Measurements from ENCODE around the gene CHRNA7. TPM values are rescaled to one million over a fixed set of nuclear protein-coding genes. Genes with fewer than 3 reads are reported as not detected.

Gene CHRNA7
- total and polyA plus RNA-seq, 2 of the 8 experiments (the other 6 are each of a cell fraction or from before 2014, with no cell fraction given) = 7.5 to 11.0 TPM

DNA sequence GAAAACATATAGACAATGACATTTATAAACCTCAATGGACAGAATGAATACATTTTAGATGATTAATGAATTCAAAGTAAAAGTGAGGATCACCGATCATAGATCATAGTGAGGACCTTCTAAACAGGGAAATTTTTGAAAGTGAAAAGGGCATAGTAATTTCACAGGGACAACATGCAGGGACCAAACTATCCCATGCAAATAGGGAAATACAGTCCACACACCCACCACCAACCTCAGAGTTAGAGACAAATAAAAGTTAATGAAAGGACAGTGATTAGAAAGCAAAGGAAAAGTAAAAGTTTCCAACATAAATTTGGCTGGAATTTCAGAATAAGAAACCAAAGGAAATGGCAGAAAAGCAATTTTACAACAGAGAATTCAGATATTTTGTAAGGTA, 15.4 kb upstream of the CHRNA7 start:
- FAIRE-seq = no peak
- Histone ChIP-seq H4K91ac (replicated peaks; ENCODE audit: insufficient read length, low read length) (no peak overlapping the region), H3K79me1 (ENCODE audit: low read depth, low read length) (no peaks in the 10 kb centered on the region), H2BK15ac (ENCODE audit: low read length) (no peak overlapping the region), H3K18ac (ENCODE audit: extremely low read depth, low read length) (no peak overlapping the region), H3K4ac (replicated peaks; ENCODE audit: insufficient read length, low read depth, low read length) (no peak overlapping the region), H3K4me2 (ENCODE audit: insufficient read depth in 1 of 2, low read depth in 2 of 2, low read length in 2 of 2) (no peak overlapping the region), H3K4me1 (replicated peaks in 1 of 4; ENCODE audit: control insufficient read depth in 3 of 4, insufficient read depth in 4 of 4, low read length in 3 of 4) (no peaks in the 10 kb centered on the region), H3K23ac (ENCODE audit: insufficient read length) (no peak overlapping the region), H3K9me3 (ENCODE audit: insufficient read depth in 2 of 2, low read depth in 1 of 2, low read length in 1 of 2) (0 out of 4 replicates have a peak, but pooled peaks cover 0 to 5% of the 10 kb centered on the region in 2 experiments), H2AFZ (ENCODE audit: low read length) (no peak overlapping the region; the same call in 1 of the 2 replicates), H3K79me2 (ENCODE audit: control insufficient read depth in 1 of 2, insufficient read depth in 2 of 2, low read length in 2 of 2) (no peaks in the 10 kb centered on the region), H2BK12ac (ENCODE audit: low read depth, low read length) (no peak overlapping the region), H3K4me3 (ENCODE audit: extremely low read depth in 1 of 4, insufficient read depth in 2 of 4, low read depth in 3 of 4, low read length in 4 of 4) (no peak overlapping the region), H3K9ac (replicated peaks in 1 of 4; ENCODE audit: extremely low read depth in 1 of 4, low read depth in 3 of 4, low read length in 3 of 4) (no peak overlapping the region), H4K20me1 (replicated peaks in 1 of 2; ENCODE audit: control insufficient read depth in 1 of 2, insufficient read depth in 2 of 2, low read length in 2 of 2) (no peaks in the 10 kb centered on the region), H4K8ac (ENCODE audit: extremely low read depth, insufficient read depth, low read length) (no peak overlapping the region), H3K56ac (replicated peaks; ENCODE audit: insufficient read length, low read depth, low read length) (no peak overlapping the region), H2BK5ac (ENCODE audit: low read depth, low read length) (no peak overlapping the region), H3K27ac (ENCODE audit: low read depth, low read length) (no peak overlapping the region), H3K14ac (ENCODE audit: insufficient read length) (no peak overlapping the region), H2BK20ac (ENCODE audit: low read length) (no peak overlapping the region), H3K23me2 (ENCODE audit: low read depth, low read length) (no peaks in the 10 kb centered on the region), H3K27me3 (replicated peaks in 1 of 4; ENCODE audit: control insufficient read depth in 3 of 4, extremely low read depth in 1 of 4, insufficient read depth in 3 of 4, low read length in 3 of 4) (no peaks in the 10 kb centered on the region), H2AK5ac (ENCODE audit: low read depth, low read length) (no peak overlapping the region), H2BK120ac (replicated peaks; ENCODE audit: low read depth, low read length) (no peak overlapping the region), H4K5ac (ENCODE audit: insufficient read length, low read depth, low read length) (no peak overlapping the region), H3K36me3 (ENCODE audit: control insufficient read depth in 2 of 4, insufficient read depth in 4 of 4, low read length in 3 of 4) (no peaks in the 10 kb centered on the region)
- ChIA-PET CTCF (ENCODE audit: partially characterized antibody) (interaction anchor here (1.1 kb wide), 1 partner anchor 40 kb away, joined by 3 read pairs; no protein-coding TSS in a partner anchor), POLR2A (ENCODE audit: partially characterized antibody) (interaction anchor here (1.0 kb wide), 1 partner anchor 15 kb away, joined by 3 read pairs; the partner anchor contains the start of gene CHRNA7)
- WGBS, 2 experiments (ENCODE audit: extremely low coverage in 1 of 2, insufficient coverage in 1 of 2, insufficient read length in 1 of 2, insufficient replicate concordance in 2 of 2, low coverage in 1 of 2, low lambda C conversion rate in 2 of 2, missing lambda C conversion rate in 1 of 2) = 88% methylated on average over 1 of the region's 1 CpG; no CpG with 5 or more reads in 1 of the 2 experiments
- DNase-seq (ENCODE audit: low read depth in 1 of 2, low spot score in 2 of 2) = no peak
- no peak for TF ChIP-seq EZH2 (IDR thresholded peaks at IDR 0.05; ENCODE audit: low read depth, low read length, severe bottlenecking)
- TF ChIP-seq NANOG (IDR thresholded peaks at IDR 0.05; ENCODE audit: insufficient read depth, low read depth, low read length, poor library complexity, severe bottlenecking) = no peak
- TF ChIP-seq, protein P1, sequence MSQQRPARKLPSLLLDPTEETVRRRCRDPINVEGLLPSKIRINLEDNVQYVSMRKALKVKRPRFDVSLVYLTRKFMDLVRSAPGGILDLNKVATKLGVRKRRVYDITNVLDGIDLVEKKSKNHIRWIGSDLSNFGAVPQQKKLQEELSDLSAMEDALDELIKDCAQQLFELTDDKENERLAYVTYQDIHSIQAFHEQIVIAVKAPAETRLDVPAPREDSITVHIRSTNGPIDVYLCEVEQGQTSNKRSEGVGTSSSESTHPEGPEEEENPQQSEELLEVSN (IDR thresholded peaks at IDR 0.05) = no peak
- no peak for TF ChIP-seq SIN3A (conservative IDR thresholded peaks at IDR 0.05 in 1 of 2, IDR thresholded peaks at IDR 0.05 in 1 of 2; ENCODE audit: low read depth in 1 of 2, low read length in 2 of 2)
- TF ChIP-seq TCF12 (IDR thresholded peaks at IDR 0.05; ENCODE audit: low read depth, low read length) = no peak
- TF ChIP-seq ATF2 (IDR thresholded peaks at IDR 0.05; ENCODE audit: low read length) = no peak
- no peak for TF ChIP-seq RAD21 (IDR thresholded peaks at IDR 0.05 in 1 of 2, conservative IDR thresholded peaks at IDR 0.05 in 1 of 2; ENCODE audit: low read depth in 2 of 2, low read length in 2 of 2)
- no peak for TF ChIP-seq HDAC2 (IDR thresholded peaks at IDR 0.05; ENCODE audit: borderline replicate concordance in 1 of 2, low read depth in 2 of 2, low read length in 2 of 2)
- TF ChIP-seq NRF1 (IDR thresholded peaks at IDR 0.05; ENCODE audit: low read depth, low read length) = no peak
- TF ChIP-seq SIX5 (IDR thresholded peaks at IDR 0.05; ENCODE audit: low read depth, low read length) = no peak

Measured in H1 (cell line).